HepG2 (cell line): ENCODE measurements around the gene NUP85. TPM values are rescaled to one million over a fixed set of nuclear protein-coding genes. Genes with fewer than 3 reads are reported as not detected.
A peak's percentile ranks its signal among the peaks of the same experiment; 100 is the strongest.

Experiments used
- ATAC-seq: fragments of 200-7000 bp; cut with Tn5 transposase; 3 replicates; pipeline ENCODE4 v1.9.1; 2020; ENCODE audit warnings: mild to moderate bottlenecking, moderate library complexity
- BruUV-seq: library from RNA; stranded (reverse); fragments of 400-500 nt; replicated peaks from 2 replicates; lab custom pipeline; 2021; lab: Mats Ljungman, UMichigan
- CTCF ChIA-PET: fragments of 300-600 bp; formaldehyde crosslinking; extraction: SDS; loops from one replicate; lab custom pipeline; 2021; ENCODE audit warnings: low total read pairs, inconsistent platforms, low intra/inter-chr PET ratio; lab: Yijun Ruan, JAX
- POLR2A ChIA-PET: fragments of 350-600 bp; sonication (Branson Sonifier 250); formaldehyde crosslinking; loops from one replicate; lab custom pipeline; 2020; ENCODE audit warnings: antibody characterized with exemption, inconsistent platforms; lab: Yijun Ruan, JAX
- DNase-seq: peaks from one replicate; pipeline ENCODE4 v3.0.0-alpha.2; 2015; ENCODE audit warnings: low spot score
- FAIRE-seq: peaks from 3 replicates; lab custom pipeline; 2011; peaks lifted over from hg19 to GRCh38; lab: Jason Lieb, UNC
- H2AFZ ChIP-seq: one replicate; pipeline ENCODE4 v1.6.1; 2011; ENCODE audit warnings: low read length, inconsistent platforms
- H3K27ac ChIP-seq: fragments of 300-600 bp; 3 replicates; pipeline ENCODE4 v1.8.0; 2011; ENCODE audit warnings: mixed run types, mild to moderate bottlenecking, mixed read lengths, low read length, inconsistent platforms; ENCODE audit not compliant: insufficient read depth; ENCODE audit errors: extremely low read length
- H3K27me3 ChIP-seq, 2 experiments: fragments of 200-600 bp in 1 of 2; 2 replicates in 1 of 2; 3 replicates in 1 of 2; pipeline versions ENCODE4 v1.6.0 to v1.8.0; 2011; ENCODE audit warnings: low read length in 2 of 2, mild to moderate bottlenecking in 2 of 2, moderate library complexity in 2 of 2, inconsistent platforms in 1 of 2; ENCODE audit not compliant: insufficient read depth in 2 of 2, control insufficient read depth in 1 of 2
- H3K36me3 ChIP-seq, 2 experiments: fragments of 200-600 bp in 1 of 2; replicated peaks in 1 of 2; 2 replicates in 1 of 2; 3 replicates in 1 of 2; pipeline versions ENCODE4 v1.5.1 to v1.8.0; 2011; ENCODE audit warnings: low read length in 2 of 2, inconsistent platforms in 1 of 2; ENCODE audit not compliant: insufficient read depth in 2 of 2, control insufficient read depth in 1 of 2
- H3K4me1 ChIP-seq: 2 replicates; pipeline ENCODE4 v1.5.1; 2012; ENCODE audit warnings: low read length, inconsistent platforms; ENCODE audit not compliant: insufficient read depth
- H3K4me2 ChIP-seq: 2 replicates; pipeline ENCODE4 v1.6.0; 2011; ENCODE audit warnings: low read depth, low read length, inconsistent platforms
- H3K4me3 ChIP-seq, 3 experiments: fragments of 200-600 bp in 1 of 3; sonication (generic), shearing (Covaris generic) in 1 of 3; replicated peaks in 1 of 3; 2 replicates each; pipeline ENCODE4 v1.5.1; 2011 to 2016; ENCODE audit warnings: low read length in 3 of 3, inconsistent platforms in 2 of 3, low read depth in 2 of 3, mild to moderate bottlenecking in 2 of 3, control low read depth in 1 of 3, mixed read lengths in 1 of 3; ENCODE audit not compliant: insufficient read depth in 1 of 3
- H3K79me2 ChIP-seq: one replicate; pipeline ENCODE4 v1.6.1; 2011; ENCODE audit warnings: low read length, inconsistent platforms; ENCODE audit not compliant: insufficient read depth
- H3K9ac ChIP-seq: 2 replicates; pipeline ENCODE4 v1.6.0; 2011; ENCODE audit warnings: mild to moderate bottlenecking, low read depth, low read length, inconsistent platforms; ENCODE audit not compliant: insufficient read depth
- H3K9me3 ChIP-seq: 2 replicates; pipeline ENCODE4 v1.5.1; 2012; ENCODE audit warnings: mild to moderate bottlenecking, low read length
- H4K20me1 ChIP-seq: 2 replicates; pipeline ENCODE4 v1.6.0; 2011; ENCODE audit warnings: inconsistent platforms, mild to moderate bottlenecking, low read length, moderate library complexity; ENCODE audit not compliant: insufficient read depth
- ASH2L ChIP-seq: fragments of 300-600, 200-600 bp; sonication (generic); IDR thresholded peaks from 2 replicates; pipeline ENCODE4 v1.7.0; 2017; ENCODE audit warnings: low read depth, mild to moderate bottlenecking, moderate library complexity, mixed read lengths, low read length; ENCODE audit not compliant: insufficient read length
- FOSL1 ChIP-seq: sonication (generic); formaldehyde crosslinking; IDR thresholded peaks from 2 replicates; pipeline ENCODE4 v1.9.0; 2021; ENCODE audit warnings: missing genetic modification reagents, borderline replicate concordance
- GZF1 ChIP-seq: sonication (generic); formaldehyde crosslinking; IDR thresholded peaks from 2 replicates; pipeline ENCODE4 v1.5.1; 2020; ENCODE audit warnings: mild to moderate bottlenecking, missing genetic modification reagents
- KDM5A ChIP-seq: fragments of 200-600 bp; sonication (generic); IDR thresholded peaks from 2 replicates; pipeline ENCODE4 v1.7.0; 2018; ENCODE audit warnings: antibody characterized with exemption, mild to moderate bottlenecking, low read length, borderline replicate concordance
- KLF12 ChIP-seq: sonication (generic); formaldehyde crosslinking; IDR thresholded peaks from 2 replicates; pipeline ENCODE4 v1.4.0; 2020; ENCODE audit warnings: missing genetic modification reagents, borderline replicate concordance
- NFRKB ChIP-seq: fragments of 450-650 bp; IDR thresholded peaks from 2 replicates; pipeline ENCODE4 v1.6.1; 2017
- SPEN ChIP-seq: sonication (generic); formaldehyde crosslinking; IDR thresholded peaks from 2 replicates; pipeline ENCODE4 v1.5.1; 2020; ENCODE audit warnings: low read depth, mild to moderate bottlenecking, missing genetic modification reagents
- ZSCAN20 ChIP-seq: sonication (generic); formaldehyde crosslinking; IDR thresholded peaks from 2 replicates; pipeline ENCODE4 v1.4.0; 2020; ENCODE audit warnings: missing genetic modification reagents, mild to moderate bottlenecking, borderline replicate concordance
- WGBS: methylation state at CpG from one replicate; pipeline ENCODE4 v1.1.6; 2017; ENCODE audit warnings: low lambda C conversion rate; 5-methylcytosine and 5-hydroxymethylcytosine counted together
- in situ Hi-C: cut with HindIII; loops from 2 replicates; pipeline ENCODE4 v1.10.0; 2017; ENCODE audit warnings: low pct_unique_long_range_greater_than_20kb; ENCODE audit not compliant: extremely low pct_ligation_motif_present
- intact Hi-C: fragments of 100-400 bp; cut with micrococcal nuclease; formaldehyde crosslinking; loops from one replicate; pipeline ENCODE4 v1.10.0; 2022; ENCODE audit not compliant: unreplicated experiment
- polyA plus RNA-seq, 8 experiments: library from polyadenylated mRNA; depleted of rRNA in 3 of 8; stranded (reverse) in 7 of 8; unstranded in 1 of 8; fragments of >200 nt; fragmentation: Illumina TruSeq in 4 of 8; extraction: Trizol in 4 of 8; gene quantifications; 2 replicates each; pipeline versions ENCODE4 v1.2.1 to v1.2.3, GENCODE V29; 2011 to 2016; ENCODE audit warnings: low read depth in 4 of 8, missing spikeins in 1 of 8, mixed read lengths in 1 of 8; ENCODE audit not compliant: insufficient read depth in 1 of 8
- total RNA-seq, 5 experiments: library from RNA; depleted of rRNA; stranded (reverse); fragments of >200 nt; fragmentation: Illumina TruSeq; extraction: Trizol; gene quantifications; 2 replicates each; pipeline ENCODE4 v1.2.3, GENCODE V29; 2016; ENCODE audit warnings: low read depth in 1 of 5
- TF ChIP-seq, protein P1 (sequence below): sonication (generic); formaldehyde crosslinking; IDR thresholded peaks from 2 replicates; pipeline ENCODE4 v1.5.1; 2020; ENCODE audit warnings: missing genetic modification reagents, mild to moderate bottlenecking, borderline replicate concordance
- TF ChIP-seq, protein P2 (sequence below): IDR thresholded peaks from 2 replicates; pipeline ENCODE4 v1.6.1; 2016; ENCODE audit warnings: low read depth, borderline replicate concordance
- TF ChIP-seq, protein P3 (sequence below), 2 experiments: sonication (generic) in 1 of 2; formaldehyde crosslinking in 1 of 2; IDR thresholded peaks; 2 replicates each; pipeline versions ENCODE4 v1.4.0 to v1.6.1; 2018 to 2020; ENCODE audit warnings: missing genetic modification reagents in 2 of 2, borderline replicate concordance in 1 of 2, low read depth in 1 of 2, mild to moderate bottlenecking in 1 of 2, missing biosample characterization in 1 of 2
- TF ChIP-seq, protein P4 (sequence below): sonication (generic); formaldehyde crosslinking; IDR thresholded peaks from 2 replicates; pipeline ENCODE4 v1.4.0; 2020; ENCODE audit warnings: missing genetic modification reagents
- TF ChIP-seq, protein P5 (sequence below): sonication (generic); formaldehyde crosslinking; IDR thresholded peaks from 2 replicates; pipeline ENCODE4 v1.4.0; 2020; ENCODE audit warnings: missing genetic modification reagents
- TF ChIP-seq, protein P6 (sequence below): sonication (generic); formaldehyde crosslinking; IDR thresholded peaks from 2 replicates; pipeline ENCODE4 v1.8.0; 2022; ENCODE audit warnings: mild to moderate bottlenecking, missing genetic modification reagents, moderate library complexity

The NUP85 gene
- total and polyA plus RNA-seq, 2 of the 13 experiments (the other 11 are each of a cell fraction or from before 2014, with no cell fraction given) = 89.1 to 124 TPM

DNA sequence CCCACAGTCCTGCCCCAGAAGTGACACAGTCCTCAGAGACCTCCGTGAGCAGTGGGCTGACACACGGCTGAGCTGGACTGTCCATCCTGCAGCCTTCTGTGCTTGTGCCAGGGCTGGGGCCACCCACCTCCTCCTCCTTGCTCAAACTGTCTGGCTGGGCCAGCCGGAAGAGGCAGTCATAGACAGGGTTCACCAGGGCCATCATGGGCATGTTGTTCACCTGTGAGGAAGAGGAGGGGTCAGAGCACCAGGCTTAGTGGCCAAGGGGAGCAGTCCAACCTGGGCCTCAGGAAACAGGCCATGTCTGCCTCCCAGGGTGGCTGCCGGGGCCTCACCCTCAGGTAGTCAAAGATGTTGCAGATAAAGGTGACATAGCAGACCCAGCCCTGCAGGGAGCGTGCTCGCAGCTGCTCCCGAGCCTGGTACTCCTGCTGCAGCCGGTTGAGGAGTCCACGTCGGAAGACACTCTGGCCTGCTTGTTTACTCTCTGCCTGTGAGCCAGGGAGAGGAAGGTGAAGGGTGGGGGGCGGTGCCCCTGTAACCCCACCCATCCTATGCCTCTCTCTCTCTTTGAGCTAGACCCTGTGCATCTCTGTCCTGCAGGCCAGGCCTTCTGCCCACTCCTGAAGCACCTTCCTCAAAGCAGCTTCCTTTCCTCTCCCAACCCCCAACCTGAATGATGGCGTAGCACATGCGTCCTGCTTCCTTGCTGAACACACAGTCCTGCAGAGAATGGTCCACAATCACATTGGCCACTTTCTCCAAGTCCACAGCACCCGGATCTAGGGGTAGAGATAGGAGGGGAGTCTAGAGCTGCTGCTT, 62.1 kb downstream of the NUP85 start:
- peaks cover 13 to 29% of the 10 kb centered on the region in 2 experiments for H3K36me3 ChIP-seq
- H3K4me1 ChIP-seq = peaks cover 52% of the 10 kb centered on the region
- ChIA-PET CTCF (interaction anchor here (1.5 to 2.0 kb wide), 2 partner anchors 55 to 145 kb away, joined by 4 to 10 read pairs; no protein-coding TSS in a partner anchor), POLR2A (interaction anchor here (1.0 to 6.6 kb wide), 9 partner anchors 10 to 162 kb away, joined by 3 to 43 read pairs (median 4); partner anchors contain the start of genes GRB2, SLC25A19 and SUMO2)
- in situ Hi-C loops = loop anchor here (5.0 kb wide), 1 partner anchor 145 kb away; no protein-coding TSS in a partner anchor
- FAIRE-seq (peak; percentile 93), ATAC-seq (peak; percentile 71), DNase-seq (peak; percentile 86)
- H3K4me3 ChIP-seq = peak overlapping the region in 1 of 3 experiments; percentile 45; a peak in 2 of 6 replicates
- H3K79me2 ChIP-seq = peaks cover 15% of the 10 kb centered on the region
- H3K9ac ChIP-seq = no peak overlapping the region
- H3K27ac ChIP-seq = peak overlapping the region; percentile 34
- peak overlapping the region; percentile 57 for H3K4me2 ChIP-seq
- WGBS = 29% methylated on average over 12 of the region's 14 CpGs
- no TSS peak for BruUV-seq
- H4K20me1 ChIP-seq = no peaks in the 10 kb centered on the region
- no peaks in the 10 kb centered on the region for H3K9me3 ChIP-seq
- H3K27me3 ChIP-seq = no peaks in the 10 kb centered on the region
- H2AFZ ChIP-seq = no peak overlapping the region
- intact Hi-C loops = no loop called here
- TF ChIP-seq, protein P1, sequence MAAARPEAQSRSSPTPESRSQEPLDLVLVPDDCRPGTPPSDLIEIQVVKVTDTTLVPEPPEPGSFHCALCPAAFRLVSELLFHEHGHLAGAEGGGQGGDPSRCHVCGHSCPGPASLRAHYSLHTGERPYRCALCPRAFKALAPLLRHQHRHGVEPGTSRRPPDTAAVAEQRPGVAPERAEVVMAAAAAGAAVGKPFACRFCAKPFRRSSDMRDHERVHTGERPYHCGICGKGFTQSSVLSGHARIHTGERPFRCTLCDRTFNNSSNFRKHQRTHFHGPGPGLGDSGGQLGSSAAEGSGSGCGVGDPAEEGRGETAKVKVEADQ = no peak; the same call in 1 of the 2 replicates
- TF ChIP-seq, protein P2, sequence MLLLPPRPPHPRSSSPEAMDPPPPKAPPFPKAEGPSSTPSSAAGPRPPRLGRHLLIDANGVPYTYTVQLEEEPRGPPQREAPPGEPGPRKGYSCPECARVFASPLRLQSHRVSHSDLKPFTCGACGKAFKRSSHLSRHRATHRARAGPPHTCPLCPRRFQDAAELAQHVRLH (CRISPR knock-in tag) = peak; percentile 83
- peak; percentile 55 for TF ChIP-seq ASH2L
- TF ChIP-seq, protein P3, sequence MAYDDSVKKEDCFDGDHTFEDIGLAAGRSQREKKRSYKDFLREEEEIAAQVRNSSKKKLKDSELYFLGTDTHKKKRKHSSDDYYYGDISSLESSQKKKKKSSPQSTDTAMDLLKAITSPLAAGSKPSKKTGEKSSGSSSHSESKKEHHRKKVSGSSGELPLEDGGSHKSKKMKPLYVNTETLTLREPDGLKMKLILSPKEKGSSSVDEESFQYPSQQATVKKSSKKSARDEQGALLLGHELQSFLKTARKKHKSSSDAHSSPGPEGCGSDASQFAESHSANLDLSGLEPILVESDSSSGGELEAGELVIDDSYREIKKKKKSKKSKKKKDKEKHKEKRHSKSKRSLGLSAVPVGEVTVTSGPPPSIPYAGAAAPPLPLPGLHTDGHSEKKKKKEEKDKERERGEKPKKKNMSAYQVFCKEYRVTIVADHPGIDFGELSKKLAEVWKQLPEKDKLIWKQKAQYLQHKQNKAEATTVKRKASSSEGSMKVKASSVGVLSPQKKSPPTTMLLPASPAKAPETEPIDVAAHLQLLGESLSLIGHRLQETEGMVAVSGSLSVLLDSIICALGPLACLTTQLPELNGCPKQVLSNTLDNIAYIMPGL (CRISPR knock-in tag; IDR thresholded peaks at IDR 0.05; ENCODE audit: borderline replicate concordance in 1 of 2, low read depth in 1 of 2) = peak; percentile 85 to 91; a peak in 3 of 4 replicates
- TF ChIP-seq KLF12 (CRISPR knock-in tag) = peak; percentile 68; the same call in 1 of the 2 replicates
- TF ChIP-seq SPEN (CRISPR knock-in tag) = peak; percentile 73; the same call in 1 of the 2 replicates
- no peak for TF ChIP-seq KDM5A
- TF ChIP-seq, protein P4, sequence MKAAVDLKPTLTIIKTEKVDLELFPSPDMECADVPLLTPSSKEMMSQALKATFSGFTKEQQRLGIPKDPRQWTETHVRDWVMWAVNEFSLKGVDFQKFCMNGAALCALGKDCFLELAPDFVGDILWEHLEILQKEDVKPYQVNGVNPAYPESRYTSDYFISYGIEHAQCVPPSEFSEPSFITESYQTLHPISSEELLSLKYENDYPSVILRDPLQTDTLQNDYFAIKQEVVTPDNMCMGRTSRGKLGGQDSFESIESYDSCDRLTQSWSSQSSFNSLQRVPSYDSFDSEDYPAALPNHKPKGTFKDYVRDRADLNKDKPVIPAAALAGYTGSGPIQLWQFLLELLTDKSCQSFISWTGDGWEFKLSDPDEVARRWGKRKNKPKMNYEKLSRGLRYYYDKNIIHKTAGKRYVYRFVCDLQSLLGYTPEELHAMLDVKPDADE = no peak
- TF ChIP-seq, protein P5, sequence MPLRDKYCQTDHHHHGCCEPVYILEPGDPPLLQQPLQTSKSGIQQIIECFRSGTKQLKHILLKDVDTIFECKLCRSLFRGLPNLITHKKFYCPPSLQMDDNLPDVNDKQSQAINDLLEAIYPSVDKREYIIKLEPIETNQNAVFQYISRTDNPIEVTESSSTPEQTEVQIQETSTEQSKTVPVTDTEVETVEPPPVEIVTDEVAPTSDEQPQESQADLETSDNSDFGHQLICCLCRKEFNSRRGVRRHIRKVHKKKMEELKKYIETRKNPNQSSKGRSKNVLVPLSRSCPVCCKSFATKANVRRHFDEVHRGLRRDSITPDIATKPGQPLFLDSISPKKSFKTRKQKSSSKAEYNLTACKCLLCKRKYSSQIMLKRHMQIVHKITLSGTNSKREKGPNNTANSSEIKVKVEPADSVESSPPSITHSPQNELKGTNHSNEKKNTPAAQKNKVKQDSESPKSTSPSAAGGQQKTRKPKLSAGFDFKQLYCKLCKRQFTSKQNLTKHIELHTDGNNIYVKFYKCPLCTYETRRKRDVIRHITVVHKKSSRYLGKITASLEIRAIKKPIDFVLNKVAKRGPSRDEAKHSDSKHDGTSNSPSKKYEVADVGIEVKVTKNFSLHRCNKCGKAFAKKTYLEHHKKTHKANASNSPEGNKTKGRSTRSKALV (CRISPR knock-in tag) = no peak
- no peak for TF ChIP-seq NFRKB
- TF ChIP-seq, protein P6, sequence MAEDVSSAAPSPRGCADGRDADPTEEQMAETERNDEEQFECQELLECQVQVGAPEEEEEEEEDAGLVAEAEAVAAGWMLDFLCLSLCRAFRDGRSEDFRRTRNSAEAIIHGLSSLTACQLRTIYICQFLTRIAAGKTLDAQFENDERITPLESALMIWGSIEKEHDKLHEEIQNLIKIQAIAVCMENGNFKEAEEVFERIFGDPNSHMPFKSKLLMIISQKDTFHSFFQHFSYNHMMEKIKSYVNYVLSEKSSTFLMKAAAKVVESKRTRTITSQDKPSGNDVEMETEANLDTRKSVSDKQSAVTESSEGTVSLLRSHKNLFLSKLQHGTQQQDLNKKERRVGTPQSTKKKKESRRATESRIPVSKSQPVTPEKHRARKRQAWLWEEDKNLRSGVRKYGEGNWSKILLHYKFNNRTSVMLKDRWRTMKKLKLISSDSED (CRISPR knock-in tag) = peak; percentile 69; the same call in 1 of the 2 replicates
- no peak for TF ChIP-seq FOSL1 (CRISPR knock-in tag)
- no peak for TF ChIP-seq GZF1 (CRISPR knock-in tag)
- no peak for TF ChIP-seq ZSCAN20 (CRISPR knock-in tag)
